GM12878 (cell line): Measurements from ENCODE around the gene ANXA2R. TPM values are rescaled to one million over a fixed set of nuclear protein-coding genes. Genes with fewer than 3 reads are reported as not detected.

ENCODE experiments used
- ASH2L ChIP-seq: fragments of 300-600, 200-600 bp; sonication (generic); IDR thresholded peaks from 2 replicates; pipeline ENCODE4 v1.6.1; 2017; ENCODE audit warnings: low read depth, mild to moderate bottlenecking, borderline replicate concordance
- BMI1 ChIP-seq: fragments of 450-650 bp; IDR thresholded peaks from 2 replicates; pipeline ENCODE4 v1.6.1; 2016; ENCODE audit warnings: mild to moderate bottlenecking, moderate library complexity, borderline replicate concordance
- CEBPB ChIP-seq, 2 experiments: fragments of 150-350 bp in 1 of 2; IDR thresholded peaks; 2 replicates each; pipeline ENCODE4 v1.6.1; 2012 to 2014; ENCODE audit warnings: low read depth in 2 of 2, low read length in 2 of 2, borderline replicate concordance in 1 of 2, inconsistent platforms in 1 of 2
- CREB1 ChIP-seq: IDR thresholded peaks from 2 replicates; pipeline ENCODE4 v1.6.1; 2012; ENCODE audit warnings: low read depth, mild to moderate bottlenecking, inconsistent platforms
- SKIL ChIP-seq: fragments of 450-650 bp; IDR thresholded peaks from 2 replicates; pipeline ENCODE4 v1.6.1; 2017; ENCODE audit warnings: mild to moderate bottlenecking, low read depth, inconsistent platforms; ENCODE audit not compliant: poor library complexity, severe bottlenecking
- TCF12 ChIP-seq: IDR thresholded peaks from 2 replicates; pipeline ENCODE4 v1.6.1; 2011; ENCODE audit warnings: low read depth, mild to moderate bottlenecking, low read length
- WRNIP1 ChIP-seq: IDR thresholded peaks from 2 replicates; pipeline ENCODE4 v1.6.1; 2011; ENCODE audit warnings: low read depth, low read length, improper control_type of control experiment, borderline replicate concordance
- YBX1 ChIP-seq: fragments of 450-650 bp; IDR thresholded peaks from 2 replicates; pipeline ENCODE4 v1.6.1; 2016; ENCODE audit warnings: antibody characterized with exemption
- ZBTB40 ChIP-seq: fragments of 450-650 bp; IDR thresholded peaks from 2 replicates; pipeline ENCODE4 v1.6.1; 2016; ENCODE audit warnings: mild to moderate bottlenecking, moderate library complexity, borderline replicate concordance
- ZNF274 ChIP-seq: IDR thresholded peaks from one replicate; pipeline ENCODE4 v1.8.0; 2011; ENCODE audit not compliant: insufficient read length, insufficient read depth
- ZSCAN29 ChIP-seq: fragments of 450-650 bp; IDR thresholded peaks from 2 replicates; pipeline ENCODE4 v1.6.1; 2017; ENCODE audit warnings: mild to moderate bottlenecking, moderate library complexity
- polyA plus RNA-seq, 11 experiments: library from polyadenylated mRNA; depleted of rRNA in 4 of 11; unstranded in 6 of 11; stranded (reverse) in 5 of 11; fragments of >200 nt; fragmentation: Nextera tagmentation in 4 of 11; fragmentation: Illumina TruSeq in 1 of 11; extraction: Ambion mirVana in 4 of 11; extraction: Trizol in 1 of 11; gene quantifications; 1 replicate in 1 of 11; 2 replicates in 10 of 11; pipeline versions ENCODE4 v1.2.1 to v1.2.3, GENCODE V29; 2011 to 2016; ENCODE audit warnings: inconsistent platforms in 2 of 11, missing spikeins in 2 of 11, low read depth in 1 of 11
- total RNA-seq, 4 experiments: library from RNA; depleted of rRNA in 3 of 4; stranded (reverse); fragments of >200 nt in 3 of 4; fragmentation: Illumina TruSeq in 1 of 4; extraction: Trizol in 1 of 4; gene quantifications; 2 replicates each; pipeline versions ENCODE4 v1.2.1 to v1.2.3, GENCODE V29; 2013 to 2021
- TF ChIP-seq, protein P1 (sequence below): fragments of 450-650 bp; IDR thresholded peaks from 2 replicates; pipeline ENCODE4 v1.6.1; 2017; ENCODE audit warnings: low read depth, mild to moderate bottlenecking, moderate library complexity
- TF ChIP-seq, protein P2 (sequence below): IDR thresholded peaks from 2 replicates; pipeline ENCODE4 v1.6.1; 2012; ENCODE audit warnings: improper control_type of control experiment, low read depth, low read length; ENCODE audit not compliant: insufficient replicate concordance

The ANXA2R gene
- total and polyA plus RNA-seq, 10 of the 15 experiments (the other 5 are each of a cell fraction or from before 2014, with no cell fraction given) = 2.3 to 7.8 (median 4.4) TPM

- TF ChIP-seq, protein P1, sequence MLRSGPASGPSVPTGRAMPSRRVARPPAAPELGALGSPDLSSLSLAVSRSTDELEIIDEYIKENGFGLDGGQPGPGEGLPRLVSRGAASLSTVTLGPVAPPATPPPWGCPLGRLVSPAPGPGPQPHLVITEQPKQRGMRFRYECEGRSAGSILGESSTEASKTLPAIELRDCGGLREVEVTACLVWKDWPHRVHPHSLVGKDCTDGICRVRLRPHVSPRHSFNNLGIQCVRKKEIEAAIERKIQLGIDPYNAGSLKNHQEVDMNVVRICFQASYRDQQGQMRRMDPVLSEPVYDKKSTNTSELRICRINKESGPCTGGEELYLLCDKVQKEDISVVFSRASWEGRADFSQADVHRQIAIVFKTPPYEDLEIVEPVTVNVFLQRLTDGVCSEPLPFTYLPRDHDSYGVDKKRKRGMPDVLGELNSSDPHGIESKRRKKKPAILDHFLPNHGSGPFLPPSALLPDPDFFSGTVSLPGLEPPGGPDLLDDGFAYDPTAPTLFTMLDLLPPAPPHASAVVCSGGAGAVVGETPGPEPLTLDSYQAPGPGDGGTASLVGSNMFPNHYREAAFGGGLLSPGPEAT = peak; percentile 91; the same call in 1 of the 2 replicates
- TF ChIP-seq SKIL = peak; percentile 45
- TF ChIP-seq ASH2L = peak; percentile 48; the same call in 1 of the 2 replicates
- TF ChIP-seq ZBTB40 = peak; percentile 30; the same call in 1 of the 2 replicates
- no peak for TF ChIP-seq ZNF274
- no peak for TF ChIP-seq CREB1
- peak in 1 of 2 experiments; percentile 22; a peak in 1 of 4 replicates for TF ChIP-seq CEBPB (IDR thresholded peaks at IDR 0.05; ENCODE audit: borderline replicate concordance in 1 of 2, low read depth in 2 of 2, low read length in 2 of 2)
- 0 out of 2 replicates have a peak, but pooled peaks have one; percentile 42 for TF ChIP-seq WRNIP1
- no peak for TF ChIP-seq YBX1
- no peak for TF ChIP-seq TCF12
- TF ChIP-seq BMI1 = no peak
- TF ChIP-seq, protein P2, sequence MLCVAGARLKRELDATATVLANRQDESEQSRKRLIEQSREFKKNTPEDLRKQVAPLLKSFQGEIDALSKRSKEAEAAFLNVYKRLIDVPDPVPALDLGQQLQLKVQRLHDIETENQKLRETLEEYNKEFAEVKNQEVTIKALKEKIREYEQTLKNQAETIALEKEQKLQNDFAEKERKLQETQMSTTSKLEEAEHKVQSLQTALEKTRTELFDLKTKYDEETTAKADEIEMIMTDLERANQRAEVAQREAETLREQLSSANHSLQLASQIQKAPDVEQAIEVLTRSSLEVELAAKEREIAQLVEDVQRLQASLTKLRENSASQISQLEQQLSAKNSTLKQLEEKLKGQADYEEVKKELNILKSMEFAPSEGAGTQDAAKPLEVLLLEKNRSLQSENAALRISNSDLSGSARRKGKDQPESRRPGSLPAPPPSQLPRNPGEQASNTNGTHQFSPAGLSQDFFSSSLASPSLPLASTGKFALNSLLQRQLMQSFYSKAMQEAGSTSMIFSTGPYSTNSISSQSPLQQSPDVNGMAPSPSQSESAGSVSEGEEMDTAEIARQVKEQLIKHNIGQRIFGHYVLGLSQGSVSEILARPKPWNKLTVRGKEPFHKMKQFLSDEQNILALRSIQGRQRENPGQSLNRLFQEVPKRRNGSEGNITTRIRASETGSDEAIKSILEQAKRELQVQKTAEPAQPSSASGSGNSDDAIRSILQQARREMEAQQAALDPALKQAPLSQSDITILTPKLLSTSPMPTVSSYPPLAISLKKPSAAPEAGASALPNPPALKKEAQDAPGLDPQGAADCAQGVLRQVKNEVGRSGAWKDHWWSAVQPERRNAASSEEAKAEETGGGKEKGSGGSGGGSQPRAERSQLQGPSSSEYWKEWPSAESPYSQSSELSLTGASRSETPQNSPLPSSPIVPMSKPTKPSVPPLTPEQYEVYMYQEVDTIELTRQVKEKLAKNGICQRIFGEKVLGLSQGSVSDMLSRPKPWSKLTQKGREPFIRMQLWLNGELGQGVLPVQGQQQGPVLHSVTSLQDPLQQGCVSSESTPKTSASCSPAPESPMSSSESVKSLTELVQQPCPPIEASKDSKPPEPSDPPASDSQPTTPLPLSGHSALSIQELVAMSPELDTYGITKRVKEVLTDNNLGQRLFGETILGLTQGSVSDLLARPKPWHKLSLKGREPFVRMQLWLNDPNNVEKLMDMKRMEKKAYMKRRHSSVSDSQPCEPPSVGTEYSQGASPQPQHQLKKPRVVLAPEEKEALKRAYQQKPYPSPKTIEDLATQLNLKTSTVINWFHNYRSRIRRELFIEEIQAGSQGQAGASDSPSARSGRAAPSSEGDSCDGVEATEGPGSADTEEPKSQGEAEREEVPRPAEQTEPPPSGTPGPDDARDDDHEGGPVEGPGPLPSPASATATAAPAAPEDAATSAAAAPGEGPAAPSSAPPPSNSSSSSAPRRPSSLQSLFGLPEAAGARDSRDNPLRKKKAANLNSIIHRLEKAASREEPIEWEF = peak; percentile 8
- no peak for TF ChIP-seq ZSCAN29
Observed at GRCh38 chr5:42991404-42992087, 48.6 kb downstream of the ANXA2R start (continued).
